H1 (cell line): Measurements from ENCODE around the gene SLC25A12. TPM values are rescaled to one million over a fixed set of nuclear protein-coding genes. Genes with fewer than 3 reads are reported as not detected.

Source experiments
- CTCF ChIA-PET: fragments of 300-600 bp; sonication (Branson Sonifier 250); formaldehyde crosslinking; loops from one replicate; lab custom pipeline; 2021; ENCODE audit not compliant: partially characterized antibody; lab: Charles Lee
- POLR2A ChIA-PET: fragments of 300-600 bp; sonication (Branson Sonifier 250); formaldehyde crosslinking; loops from one replicate; lab custom pipeline; 2021; ENCODE audit warnings: inconsistent platforms; ENCODE audit not compliant: partially characterized antibody; lab: Charles Lee
- DNase-seq, 2 experiments: peaks; one replicate each; pipeline versions ENCODE4 v3.0.0 to v3.0.0-alpha.2; 2010 to 2022; ENCODE audit warnings: low spot score in 2 of 2, low read depth in 1 of 2, mixed read lengths in 1 of 2
- FAIRE-seq: peaks from 2 replicates; lab custom pipeline; 2011; peaks lifted over from hg19 to GRCh38; lab: Jason Lieb, UNC
- H2AFZ ChIP-seq: 2 replicates; pipeline ENCODE4 v1.8.1; 2012; ENCODE audit warnings: low read length, inconsistent platforms
- H2AK5ac ChIP-seq: 2 replicates; pipeline ENCODE4 v1.6.1; 2013; ENCODE audit warnings: low read depth, low read length
- H2BK120ac ChIP-seq: replicated peaks from 2 replicates; pipeline ENCODE3; 2013; ENCODE audit warnings: low read depth, low read length, inconsistent platforms
- H2BK12ac ChIP-seq: 2 replicates; pipeline ENCODE4 v1.6.1; 2013; ENCODE audit warnings: low read depth, low read length
- H2BK15ac ChIP-seq: 2 replicates; pipeline ENCODE4 v1.6.1; 2013; ENCODE audit warnings: low read length
- H2BK20ac ChIP-seq: 2 replicates; pipeline ENCODE4 v1.6.1; 2013; ENCODE audit warnings: low read length
- H2BK5ac ChIP-seq: 2 replicates; pipeline ENCODE4 v1.6.1; 2013; ENCODE audit warnings: low read depth, low read length
- H3K14ac ChIP-seq: 2 replicates; pipeline ENCODE4 v1.6.1; 2013; ENCODE audit warnings: inconsistent platforms; ENCODE audit not compliant: insufficient read length
- H3K18ac ChIP-seq: 2 replicates; pipeline ENCODE4 v1.6.1; 2013; ENCODE audit warnings: low read length; ENCODE audit errors: extremely low read depth
- H3K23ac ChIP-seq: 2 replicates; pipeline ENCODE4 v1.6.1; 2013; ENCODE audit warnings: inconsistent platforms; ENCODE audit not compliant: insufficient read length
- H3K23me2 ChIP-seq: 2 replicates; pipeline ENCODE4 v1.6.1; 2013; ENCODE audit warnings: low read depth, low read length
- H3K27ac ChIP-seq: 2 replicates; pipeline ENCODE4 v1.6.1; 2011; ENCODE audit warnings: low read depth, low read length, inconsistent platforms
- H3K27me3 ChIP-seq, 4 experiments: replicated peaks in 1 of 4; 1 replicate in 1 of 4; 2 replicates in 3 of 4; pipeline versions ENCODE4 v1.6.1 to v1.8.1; 2011 to 2013; ENCODE audit warnings: low read length in 3 of 4, mild to moderate bottlenecking in 3 of 4, inconsistent platforms in 2 of 4, mixed read lengths in 2 of 4, moderate library complexity in 1 of 4; ENCODE audit not compliant: control insufficient read depth in 3 of 4, insufficient read depth in 3 of 4; ENCODE audit errors: extremely low read depth in 1 of 4
- H3K36me3 ChIP-seq, 4 experiments: 2 replicates each; pipeline versions ENCODE4 v1.6.1 to v1.8.1; 2011 to 2013; ENCODE audit warnings: mild to moderate bottlenecking in 4 of 4, low read length in 3 of 4, moderate library complexity in 2 of 4, control low read depth in 1 of 4, inconsistent platforms in 1 of 4; ENCODE audit not compliant: insufficient read depth in 4 of 4, control insufficient read depth in 2 of 4
- H3K4ac ChIP-seq: replicated peaks from 2 replicates; pipeline ENCODE3; 2013; ENCODE audit warnings: low read length, low read depth, mixed read lengths, inconsistent platforms; ENCODE audit not compliant: insufficient read length
- H3K4me1 ChIP-seq, 4 experiments: replicated peaks in 1 of 4; 1 replicate in 1 of 4; 2 replicates in 3 of 4; pipeline versions ENCODE4 v1.6.1 to v1.8.1; 2011 to 2013; ENCODE audit warnings: low read length in 3 of 4, inconsistent platforms in 2 of 4, mixed read lengths in 1 of 4; ENCODE audit not compliant: insufficient read depth in 4 of 4, control insufficient read depth in 3 of 4
- H3K4me2 ChIP-seq, 2 experiments: 2 replicates each; pipeline versions ENCODE4 v1.6.1 to v1.8.1; 2011 to 2013; ENCODE audit warnings: low read depth in 2 of 2, low read length in 2 of 2, control low read depth in 1 of 2, inconsistent platforms in 1 of 2, mild to moderate bottlenecking in 1 of 2; ENCODE audit not compliant: insufficient read depth in 1 of 2
- H3K4me3 ChIP-seq, 4 experiments: fragments of 200-600, 300-600 bp in 1 of 4; sonication (generic), shearing (Covaris generic), sonication (Bioruptor Twin) in 1 of 4; 2 replicates each; pipeline versions ENCODE4 v1.5.1 to v1.8.1; 2011 to 2016; ENCODE audit warnings: low read length in 4 of 4, low read depth in 3 of 4, control low read depth in 2 of 4, inconsistent platforms in 2 of 4, mild to moderate bottlenecking in 2 of 4, mixed read lengths in 1 of 4, moderate library complexity in 1 of 4; ENCODE audit not compliant: insufficient read depth in 2 of 4; ENCODE audit errors: extremely low read depth in 1 of 4
- H3K56ac ChIP-seq: replicated peaks from 2 replicates; pipeline ENCODE3; 2013; ENCODE audit warnings: low read depth, mild to moderate bottlenecking, mixed read lengths, low read length, inconsistent platforms; ENCODE audit not compliant: insufficient read length
- H3K79me1 ChIP-seq: 2 replicates; pipeline ENCODE4 v1.6.1; 2013; ENCODE audit warnings: low read depth, low read length, control low read depth
- H3K79me2 ChIP-seq, 2 experiments: 2 replicates each; pipeline versions ENCODE4 v1.6.1 to v1.8.1; 2012 to 2013; ENCODE audit warnings: low read length in 2 of 2, mild to moderate bottlenecking in 2 of 2, inconsistent platforms in 1 of 2; ENCODE audit not compliant: insufficient read depth in 2 of 2, control insufficient read depth in 1 of 2
- H3K9ac ChIP-seq, 4 experiments: replicated peaks in 1 of 4; 1 replicate in 1 of 4; 2 replicates in 3 of 4; pipeline versions ENCODE4 v1.6.1 to v1.8.1; 2011 to 2013; ENCODE audit warnings: low read depth in 3 of 4, low read length in 3 of 4, control low read depth in 2 of 4, mild to moderate bottlenecking in 2 of 4, moderate library complexity in 2 of 4, inconsistent platforms in 1 of 4; ENCODE audit errors: extremely low read depth in 1 of 4
- H3K9me3 ChIP-seq, 2 experiments: 2 replicates each; pipeline versions ENCODE4 v1.6.1 to v1.8.1; 2012 to 2013; ENCODE audit warnings: mild to moderate bottlenecking in 2 of 2, moderate library complexity in 2 of 2, control low read depth in 1 of 2, inconsistent platforms in 1 of 2, low read depth in 1 of 2, low read length in 1 of 2, mixed read lengths in 1 of 2; ENCODE audit not compliant: insufficient read depth in 2 of 2
- H4K20me1 ChIP-seq, 2 experiments: replicated peaks in 1 of 2; 2 replicates each; pipeline versions ENCODE3 to v1.8.1; 2011 to 2013; ENCODE audit warnings: inconsistent platforms in 2 of 2, low read length in 2 of 2, mild to moderate bottlenecking in 1 of 2; ENCODE audit not compliant: insufficient read depth in 2 of 2, control insufficient read depth in 1 of 2
- H4K5ac ChIP-seq: 2 replicates; pipeline ENCODE4 v1.6.1; 2013; ENCODE audit warnings: low read length, low read depth, mixed read lengths, inconsistent platforms; ENCODE audit not compliant: insufficient read length
- H4K8ac ChIP-seq: 2 replicates; pipeline ENCODE4 v1.8.0; 2013; ENCODE audit warnings: mild to moderate bottlenecking, moderate library complexity, low read length, inconsistent platforms; ENCODE audit not compliant: insufficient read depth; ENCODE audit errors: extremely low read depth
- H4K91ac ChIP-seq: replicated peaks from 2 replicates; pipeline ENCODE3; 2013; ENCODE audit warnings: low read length, mixed read lengths, inconsistent platforms; ENCODE audit not compliant: insufficient read length
- BACH1 ChIP-seq: IDR thresholded peaks from 2 replicates; pipeline ENCODE4 v1.6.1; 2012; ENCODE audit warnings: low read length, improper control_type of control experiment
- CTBP2 ChIP-seq: IDR thresholded peaks from 2 replicates; pipeline ENCODE4 v1.7.0; 2011; ENCODE audit warnings: borderline replicate concordance, mild to moderate bottlenecking, moderate library complexity, mixed read lengths, low read length; ENCODE audit not compliant: insufficient read depth, insufficient read length
- NANOG ChIP-seq: IDR thresholded peaks from 2 replicates; pipeline ENCODE4 v1.6.1; 2011; ENCODE audit warnings: low read length, low read depth, mild to moderate bottlenecking, inconsistent platforms; ENCODE audit not compliant: insufficient read depth, poor library complexity, severe bottlenecking
- SIRT6 ChIP-seq: IDR thresholded peaks from one replicate; pipeline ENCODE4 v1.7.1; 2012; ENCODE audit warnings: low read length, inconsistent platforms
- SIX5 ChIP-seq: IDR thresholded peaks from 2 replicates; pipeline ENCODE4 v1.6.1; 2011; ENCODE audit warnings: mild to moderate bottlenecking, low read depth, low read length
- SRF ChIP-seq: IDR thresholded peaks from 2 replicates; pipeline ENCODE4 v1.6.1; 2011; ENCODE audit warnings: mild to moderate bottlenecking, low read depth, low read length, moderate library complexity
- WGBS, 2 experiments: shearing (Covaris generic) in 1 of 2; methylation state at CpG; one replicate each; pipeline versions ENCODE4 v1.1.6 to v1.1.7; 2013 to 2015; ENCODE audit warnings: low lambda C conversion rate in 2 of 2, mixed read lengths in 2 of 2, inconsistent platforms in 1 of 2, low coverage in 1 of 2, missing lambda C conversion rate in 1 of 2; ENCODE audit not compliant: insufficient replicate concordance in 2 of 2, insufficient coverage in 1 of 2, insufficient read length in 1 of 2; ENCODE audit errors: extremely low coverage in 1 of 2, missing lambda C conversion rate in 1 of 2; 5-methylcytosine and 5-hydroxymethylcytosine counted together
- polyA plus RNA-seq, 7 experiments: library from polyadenylated mRNA; depleted of rRNA in 3 of 7; stranded (reverse) in 5 of 7; unstranded in 2 of 7; fragments of >200 nt in 5 of 7; fragments of 200-250 nt in 2 of 7; gene quantifications; 1 replicate in 5 of 7; 2 replicates in 1 of 7; 4 replicates in 1 of 7; pipeline versions ENCODE4 v1.2.1 to v1.2.3, GENCODE V29; 2011 to 2013; ENCODE audit warnings: missing spikeins in 2 of 7, mixed read lengths in 2 of 7
- total RNA-seq: library from RNA; stranded (reverse); fragmentation: NEBNext Ultra II Directional; extraction: Animal tissue kit (Norgen Biotek cat#: 25700); gene quantifications from 2 replicates; pipeline ENCODE4 v1.2.1, GENCODE V29; 2021

Gene SLC25A12
- total and polyA plus RNA-seq, 2 of the 8 experiments (the other 6 are each of a cell fraction or from before 2014, with no cell fraction given) = 7.7 to 10.2 TPM

DNA sequence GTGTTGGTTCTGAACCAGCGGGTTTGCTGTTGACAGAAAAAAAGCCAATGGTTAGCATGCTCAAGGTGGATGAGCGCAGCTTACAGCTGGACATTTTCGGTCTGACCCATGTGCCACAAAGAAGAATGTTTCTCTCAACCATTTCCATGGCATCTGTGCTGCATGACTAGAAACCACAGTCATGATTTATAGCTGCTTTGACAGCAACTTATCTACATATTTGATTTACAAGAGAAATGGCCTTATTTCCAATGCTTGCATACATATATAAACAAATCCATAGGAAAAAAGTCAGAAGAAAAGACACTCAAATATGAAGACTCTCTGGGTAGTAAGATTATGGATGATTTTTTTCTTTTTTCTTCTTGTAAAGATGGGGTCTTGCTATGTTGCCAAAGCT lies 108.6 kb downstream of the SLC25A12 start:
- 94% methylated on average over 3 of the region's 3 CpGs; no CpG with 5 or more reads in 1 of the 2 experiments for WGBS, 2 experiments
- Histone ChIP-seq H2BK20ac (no peak overlapping the region), H3K23ac (no peak overlapping the region), H3K4me3 (no peak overlapping the region), H3K79me2 (no peaks in the 10 kb centered on the region), H4K8ac (no peak overlapping the region), H3K4me1 (peaks cover 4 to 16% (median 9%) of the 10 kb centered on the region in 4 experiments), H3K36me3 (peaks cover 0 to 12% (median 5%) of the 10 kb centered on the region in 4 experiments; a peak in 3 of 8 replicates), H4K91ac (no peak overlapping the region), H3K9me3 (no peaks in the 10 kb centered on the region), H4K20me1 (peaks cover 0 to 2% of the 10 kb centered on the region in 2 experiments), H3K27ac (no peak overlapping the region), H3K18ac (no peak overlapping the region), H2BK15ac (no peak overlapping the region), H2BK5ac (no peak overlapping the region), H3K4me2 (no peak overlapping the region), H4K5ac (no peak overlapping the region), H2AFZ (no peak overlapping the region), H3K4ac (no peak overlapping the region), H3K79me1 (no peaks in the 10 kb centered on the region), H3K23me2 (no peaks in the 10 kb centered on the region), H2BK12ac (no peak overlapping the region), H2AK5ac (no peak overlapping the region), H3K27me3 (no peaks in the 10 kb centered on the region), H2BK120ac (no peak overlapping the region), H3K9ac (no peak overlapping the region), H3K56ac (no peak overlapping the region), H3K14ac (no peak overlapping the region)
- FAIRE-seq (no peak), DNase-seq (no peak)
- POLR2A ChIA-PET = no interaction called here
- CTCF ChIA-PET = interaction anchor here (0.6 to 2.1 kb wide), 5 partner anchors 9 to 777 kb away, joined by 3 to 6 read pairs (median 3); no protein-coding TSS in a partner anchor
- TF ChIP-seq NANOG (no peak), SRF (no peak), BACH1 (no peak), CTBP2 (no peak), SIRT6 (no peak), SIX5 (no peak)
